ENCODE results near the gene RCC1. TPM values are rescaled to one million over a fixed set of nuclear protein-coding genes. Genes with fewer than 3 reads are reported as not detected.
"Not testable (repeated sequence)": the region's sequence is repeated elsewhere in the genome, so short reads cannot be mapped to it uniquely, and the experiment has no call there.

The RCC1 gene
- total RNA-seq, 2 experiments from 2014 or later: 108 to 113 TPM

DNA sequence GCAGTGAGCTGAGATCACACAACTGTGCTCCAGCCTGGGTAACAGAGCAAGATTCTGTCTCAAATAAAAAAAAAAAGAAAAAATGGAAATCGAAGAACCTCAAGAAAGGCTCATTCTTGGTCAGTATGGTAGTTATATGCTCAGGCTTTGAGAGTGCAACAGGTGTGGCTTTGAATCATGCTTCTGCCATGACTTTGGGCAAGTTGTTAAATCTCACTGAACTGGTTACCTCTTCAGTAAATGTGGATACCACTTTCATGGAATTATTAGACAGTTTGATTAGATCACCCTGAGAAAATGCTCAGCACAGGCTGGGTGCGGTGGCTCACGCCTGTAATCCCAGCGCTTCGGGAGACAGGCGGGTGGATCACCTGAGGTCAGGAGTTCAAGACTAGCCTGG, 59.9 kb downstream of the RCC1 start:
- ATAC-seq (no peak), DNase-seq (no peak)
- TF ChIP-seq CTCF (IDR thresholded peaks at IDR 0.05): no peak
- H3K4me3 Mint-ChIP-seq: no peak overlapping the region
- H3K27me3 Mint-ChIP-seq: no peaks in the 10 kb centered on the region
- peaks cover 39% of the 10 kb centered on the region for H3K36me3 Mint-ChIP-seq (ENCODE audit: low read depth)
- H3K4me1 Mint-ChIP-seq (ENCODE audit: low read depth): no peaks in the 10 kb centered on the region
- H3K27ac Mint-ChIP-seq: no peak overlapping the region
- H3K9me3 Mint-ChIP-seq: no peaks in the 10 kb centered on the region
- intact Hi-C loops (cut with micrococcal nuclease): no loop called here
- POLR2A ChIA-PET: interaction anchor here (15.5 kb wide), 1 partner anchor 12 kb away, joined by 264 read pairs; no protein-coding TSS in a partner anchor
- CTCF ChIA-PET: no interaction called here

GRCh38 chr1:28566931-28567330, 61.1 kb downstream of the RCC1 start:
- Mint-ChIP-seq H3K4me1 (ENCODE audit: low read depth) (no peaks in the 10 kb centered on the region), H3K27me3 (no peaks in the 10 kb centered on the region), H3K27ac (no peak overlapping the region), H3K36me3 (ENCODE audit: low read depth) (peaks cover 38% of the 10 kb centered on the region), H3K9me3 (no peaks in the 10 kb centered on the region), H3K4me3 (no peak overlapping the region)
- DNase-seq: no peak
- no peak for TF ChIP-seq CTCF (IDR thresholded peaks at IDR 0.05)
- intact Hi-C loops (cut with micrococcal nuclease): no loop called here
- ChIA-PET POLR2A (interaction anchor here (1.1 to 1.4 kb wide), 2 partner anchors 11 to 15 kb away, joined by 8 to 10 read pairs; no protein-coding TSS in a partner anchor), CTCF (interaction anchor here (1.0 kb wide), 1 partner anchor 12 kb away, joined by 4 read pairs; no protein-coding TSS in a partner anchor)
- no peak for ATAC-seq

GRCh38 chr1:28571911-28572310, 66.1 kb downstream of the RCC1 start:
- no peak for TF ChIP-seq CTCF (IDR thresholded peaks at IDR 0.05)
- Mint-ChIP-seq H3K4me1 (ENCODE audit: low read depth) (no peaks in the 10 kb centered on the region), H3K27me3 (no peaks in the 10 kb centered on the region), H3K27ac (no peak overlapping the region), H3K4me3 (no peak overlapping the region), H3K9me3 (no peaks in the 10 kb centered on the region), H3K36me3 (ENCODE audit: low read depth) (peaks cover 26% of the 10 kb centered on the region)
- ChIA-PET POLR2A (interaction anchor here (1.4 to 4.6 kb wide), 3 partner anchors 10 to 19 kb away, joined by 3 to 35 read pairs (median 7); partner anchors contain the start of gene TRNAU1AP), CTCF (interaction anchor here (1.3 kb wide), 1 partner anchor 10 kb away, joined by 3 read pairs; no protein-coding TSS in a partner anchor)
- ATAC-seq (no peak), DNase-seq (no peak)
- intact Hi-C loops (cut with micrococcal nuclease): no loop called here

DNA sequence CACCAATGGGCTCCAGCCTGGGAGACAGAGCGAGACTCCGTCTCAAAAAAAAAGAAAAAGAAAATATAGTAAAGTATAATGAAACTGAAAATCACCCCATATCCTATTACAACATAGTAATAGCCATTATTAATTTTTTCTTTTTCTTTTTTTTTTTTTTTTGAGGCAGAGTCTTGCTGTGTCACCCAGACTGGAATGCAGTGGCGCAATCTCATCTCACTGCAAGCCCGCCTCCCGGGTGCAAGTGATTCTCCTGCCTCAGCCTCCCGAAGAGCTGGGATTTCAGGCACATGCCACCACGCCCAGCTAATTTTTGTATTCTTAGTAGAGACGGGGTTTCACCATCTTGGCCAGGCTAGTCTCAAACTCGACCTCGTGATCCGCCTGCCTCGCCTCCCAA, 67.0 kb downstream of the RCC1 start:
- peaks cover 28% of the 10 kb centered on the region for H3K36me3 Mint-ChIP-seq (ENCODE audit: low read depth)
- H3K27me3 Mint-ChIP-seq; H3K4me3 Mint-ChIP-seq; CTCF ChIA-PET; ATAC-seq; DNase-seq; intact Hi-C loops (cut with micrococcal nuclease); H3K27ac Mint-ChIP-seq; H3K4me1 Mint-ChIP-seq (ENCODE audit: low read depth); H3K9me3 Mint-ChIP-seq: not testable (repeated sequence)
- POLR2A ChIA-PET: interaction anchor here (0.6 to 10.5 kb wide), 3 partner anchors 15 to 62 kb away, joined by 3 to 264 read pairs (median 3); partner anchors contain the start of gene TRNAU1AP

- no peak for DNase-seq
- POLR2A ChIA-PET: interaction anchor here (0.7 to 10.5 kb wide), 2 partner anchors 15 to 61 kb away, joined by 3 to 264 read pairs; partner anchors contain the start of gene TRNAU1AP
- H3K27me3 Mint-ChIP-seq: no peaks in the 10 kb centered on the region
- no peak overlapping the region for H3K27ac Mint-ChIP-seq
- CTCF ChIA-PET: no interaction called here
- no peaks in the 10 kb centered on the region for H3K9me3 Mint-ChIP-seq
- ATAC-seq: no peak
- intact Hi-C loops (cut with micrococcal nuclease): no loop called here
- H3K36me3 Mint-ChIP-seq (ENCODE audit: low read depth): peaks cover 29% of the 10 kb centered on the region
- peaks cover 5% of the 10 kb centered on the region for H3K4me1 Mint-ChIP-seq (ENCODE audit: low read depth)
- no peak for TF ChIP-seq CTCF (IDR thresholded peaks at IDR 0.05)
- no peak overlapping the region for H3K4me3 Mint-ChIP-seq
These were observed 67.7 kb downstream of the RCC1 start for GRCh38 chr1:28573564-28573963.
